ENCODE data around the gene MFAP2. TPM values are rescaled to one million over a fixed set of nuclear protein-coding genes. Genes with fewer than 3 reads are reported as not detected.

MFAP2 gene
- total RNA-seq, 1 experiment from 2014 or later = 141 TPM

GRCh38 chr1:17023573-17023972 is 43.2 kb upstream of the MFAP2 start:
- no peak for ATAC-seq
- no peak overlapping the region for H3K27ac Mint-ChIP-seq
- no peak for DNase-seq (ENCODE audit: low spot score)
- H3K27me3 Mint-ChIP-seq (ENCODE audit: low read depth) = no peaks in the 10 kb centered on the region
- H3K36me3 Mint-ChIP-seq = peaks cover 80% of the 10 kb centered on the region
- H3K4me1 Mint-ChIP-seq = no peaks in the 10 kb centered on the region
- H3K4me3 Mint-ChIP-seq = no peak overlapping the region
- ChIA-PET CTCF (interaction anchor here (1.5 to 3.2 kb wide), 2 partner anchors 22 to 37 kb away, joined by 3 to 14 read pairs; no protein-coding TSS in a partner anchor), POLR2A (no interaction called here)
- no peaks in the 10 kb centered on the region for H3K9me3 Mint-ChIP-seq
- no peak for TF ChIP-seq NFATC4 (CRISPR knock-in tag; IDR thresholded peaks at IDR 0.05)
- TF ChIP-seq MLX (CRISPR knock-in tag; IDR thresholded peaks at IDR 0.05) = no peak
- no peak for TF ChIP-seq NR2C2 (CRISPR knock-in tag; IDR thresholded peaks at IDR 0.05)
- no peak for TF ChIP-seq ELF4 (CRISPR knock-in tag; IDR thresholded peaks at IDR 0.05; ENCODE audit: low read depth)
- no peak for TF ChIP-seq PRDM15 (CRISPR knock-in tag; IDR thresholded peaks at IDR 0.05)
- no peak for TF ChIP-seq SP1 (CRISPR knock-in tag; conservative IDR thresholded peaks at IDR 0.05)
- no peak for TF ChIP-seq SOX15 (CRISPR knock-in tag; IDR thresholded peaks at IDR 0.05)
- TF ChIP-seq STAT6 (CRISPR knock-in tag; conservative IDR thresholded peaks at IDR 0.05; ENCODE audit: low read depth) = no peak
- TF ChIP-seq ZSCAN18 (CRISPR knock-in tag; IDR thresholded peaks at IDR 0.05) = no peak
- TF ChIP-seq ZNF396 (CRISPR knock-in tag; IDR thresholded peaks at IDR 0.05; ENCODE audit: borderline replicate concordance) = no peak
- no peak for TF ChIP-seq RORB (CRISPR knock-in tag; IDR thresholded peaks at IDR 0.05)
- TF ChIP-seq KAT7 (CRISPR knock-in tag; IDR thresholded peaks at IDR 0.05; ENCODE audit: borderline replicate concordance) = no peak
- TF ChIP-seq MYBL2 (CRISPR knock-in tag; IDR thresholded peaks at IDR 0.05) = no peak
- no peak for TF ChIP-seq ZNF416 (CRISPR knock-in tag; IDR thresholded peaks at IDR 0.05)
- TF ChIP-seq ZNF219 (CRISPR knock-in tag; IDR thresholded peaks at IDR 0.05; ENCODE audit: borderline replicate concordance) = no peak
- no peak for TF ChIP-seq ETV6 (CRISPR knock-in tag; IDR thresholded peaks at IDR 0.05)
- no peak for TF ChIP-seq ZNF281 (CRISPR knock-in tag; IDR thresholded peaks at IDR 0.05)
- no peak for TF ChIP-seq ZNF317 (CRISPR knock-in tag; IDR thresholded peaks at IDR 0.05; ENCODE audit: borderline replicate concordance, low read depth)
- no peak for TF ChIP-seq ARID4B (CRISPR knock-in tag; IDR thresholded peaks at IDR 0.05; ENCODE audit: borderline replicate concordance)
- TF ChIP-seq GABPB1 (CRISPR knock-in tag; IDR thresholded peaks at IDR 0.05) = no peak
